T47D (cell line): ENCODE data around the gene LCA5L.

Experiments
- DNase-seq, 2 experiments: peaks; one replicate each; pipeline versions ENCODE4 v3.0.0 to v3.0.0-alpha.2; 2011 to 2012; ENCODE audit warnings: low read depth in 1 of 2, low spot score in 1 of 2
- JUND ChIP-seq: IDR thresholded peaks from 2 replicates; pipeline ENCODE4 v1.6.1; 2012; ENCODE audit warnings: low read depth
- in situ Hi-C: cut with HindIII; loops from 2 replicates; pipeline ENCODE4 v1.10.0; 2016; ENCODE audit warnings: low sequenced_read_pairs, low pct_unique_long_range_greater_than_20kb

The LCA5L gene

GRCh38 chr21:39445321-39446269 lies at the start of gene LCA5L:
Gene LCA5L (minus strand): TSS chr21:39445778. CDS start chr21:39428493, 17,285 bp downstream.
- peak; percentile 81 to 95 for DNase-seq
- no peak for TF ChIP-seq JUND
- in situ Hi-C loops = no loop called here

GRCh38 chr21:39489380-39489924 lies 43.9 kb upstream of the LCA5L start:
- no peak for TF ChIP-seq JUND
- in situ Hi-C loops = no loop called here
- DNase-seq = no peak

- in situ Hi-C loops = no loop called here
- peak; percentile 59; the same call in 1 of the 2 replicates for TF ChIP-seq JUND
- DNase-seq = peak; percentile 2 to 49
These were observed 39.2 kb upstream of the LCA5L start for GRCh38 chr21:39484711-39485276.

- DNase-seq = peak in 1 of 2 experiments; percentile 2
- in situ Hi-C loops = no loop called here
- TF ChIP-seq JUND = no peak
These were observed 38.3 kb upstream of the LCA5L start for GRCh38 chr21:39483917-39484316.

- in situ Hi-C loops = no loop called here
- DNase-seq = no peak
- no peak for TF ChIP-seq JUND
These were observed 36.3 kb upstream of the LCA5L start for GRCh38 chr21:39481886-39482285.

- DNase-seq = no peak
These were observed 34.7 kb upstream of the LCA5L start for GRCh38 chr21:39480271-39480670.

GRCh38 chr21:39479814-39480182 lies 34.2 kb upstream of the LCA5L start:
- no peak for DNase-seq
- in situ Hi-C loops = no loop called here
- no peak for TF ChIP-seq JUND

More at GRCh38 chr21:39480271-39480670, 34.7 kb upstream of the LCA5L start:
- no peak for TF ChIP-seq JUND
- in situ Hi-C loops = no loop called here

GRCh38 chr21:39479164-39479813 lies 33.7 kb upstream of the LCA5L start:
- no peak for TF ChIP-seq JUND
- in situ Hi-C loops = no loop called here
- no peak for DNase-seq

- in situ Hi-C loops = no loop called here
- DNase-seq = no peak
- TF ChIP-seq JUND = no peak
These were observed 29.0 kb upstream of the LCA5L start for GRCh38 chr21:39474611-39475010.

- TF ChIP-seq JUND = no peak
- DNase-seq = no peak
- in situ Hi-C loops = no loop called here
These were observed 27.2 kb upstream of the LCA5L start for GRCh38 chr21:39472786-39473185.

- DNase-seq = no peak
- TF ChIP-seq JUND = no peak
- in situ Hi-C loops = no loop called here
These were observed 26.0 kb upstream of the LCA5L start for GRCh38 chr21:39471598-39471997.

GRCh38 chr21:39468559-39468958 lies 23.0 kb upstream of the LCA5L start:
- no peak for TF ChIP-seq JUND

More at GRCh38 chr21:39468559-39468958, 23.0 kb upstream of the LCA5L start:
- DNase-seq = no peak
- in situ Hi-C loops = no loop called here
